Stimulated activated CD4-positive, alpha-beta T cell treated with anti-CD3 and anti-CD28 coated beads, Interleukin-1b, Interleukin-23, amount 100 ng/mL, for 24 hours (primary cell): ENCODE data around the gene PAX7.

Experiments used
- DNase-seq, 4 experiments: peaks; one replicate each; pipeline ENCODE4 v3.0.0-alpha.2; 2020; ENCODE audit warnings: low read depth in 4 of 4, low spot score in 1 of 4

PAX7 gene

DNA sequence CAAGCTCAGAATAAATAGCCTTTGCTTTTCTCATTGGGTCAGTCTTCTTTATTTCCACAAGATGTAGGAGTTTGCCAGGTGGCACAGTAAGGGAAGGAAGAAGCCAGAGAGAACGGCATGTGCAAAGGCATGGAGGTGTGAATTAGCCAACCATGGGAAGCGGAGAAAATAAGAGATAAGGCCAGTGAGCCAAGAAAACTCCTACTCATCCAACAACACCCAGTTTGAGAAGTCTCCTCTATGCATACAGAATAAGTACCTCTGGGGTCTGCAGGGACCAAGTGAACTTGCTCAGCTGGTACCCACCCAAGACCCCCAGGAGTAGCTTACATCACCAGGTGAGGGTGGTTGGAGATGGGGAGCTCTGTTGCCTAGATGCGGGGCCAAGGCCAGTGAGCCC is 162.1 kb downstream of the PAX7 start:
- DNase-seq, result no peak

DNA sequence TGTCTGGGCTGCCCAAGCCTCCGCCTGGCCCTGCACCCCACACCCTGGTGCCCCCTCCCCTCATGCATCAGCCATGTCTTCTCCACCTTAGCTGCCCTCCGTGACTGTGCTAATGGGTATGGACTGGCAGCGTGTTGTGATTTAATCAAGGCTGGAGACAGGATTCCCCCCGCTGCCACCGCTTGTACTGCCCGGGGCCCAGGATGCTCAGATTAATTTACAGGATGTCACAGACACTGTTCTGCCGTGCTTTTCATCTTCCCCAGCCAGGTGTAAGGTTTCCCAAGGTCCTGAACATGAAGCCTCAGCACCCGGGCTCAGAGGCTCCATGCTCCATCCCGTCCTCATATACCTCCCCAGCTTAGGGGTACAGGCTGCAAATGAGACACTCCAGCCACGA is 162.5 kb downstream of the PAX7 start:
- DNase-seq, result no peak

DNA sequence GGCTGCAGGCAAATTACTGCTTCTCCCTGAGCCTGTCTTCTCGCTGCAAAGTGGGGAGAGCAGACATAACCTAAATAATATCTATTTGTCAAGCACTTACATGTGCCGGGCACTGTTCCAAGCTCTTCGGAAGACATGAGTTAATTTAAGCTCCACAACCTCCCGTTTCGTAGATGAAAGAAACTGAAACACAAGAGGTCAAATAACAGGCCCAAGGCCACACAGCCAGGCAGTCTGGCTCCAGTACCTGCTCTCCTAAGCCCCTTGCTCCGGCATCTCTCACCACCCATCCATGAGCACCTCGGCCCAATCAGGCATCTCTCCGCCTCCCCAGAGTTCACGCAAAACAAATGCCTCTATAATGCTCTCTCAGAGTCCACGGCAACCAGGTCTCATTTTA is 163.4 kb downstream of the PAX7 start:
- no peak for DNase-seq

DNA sequence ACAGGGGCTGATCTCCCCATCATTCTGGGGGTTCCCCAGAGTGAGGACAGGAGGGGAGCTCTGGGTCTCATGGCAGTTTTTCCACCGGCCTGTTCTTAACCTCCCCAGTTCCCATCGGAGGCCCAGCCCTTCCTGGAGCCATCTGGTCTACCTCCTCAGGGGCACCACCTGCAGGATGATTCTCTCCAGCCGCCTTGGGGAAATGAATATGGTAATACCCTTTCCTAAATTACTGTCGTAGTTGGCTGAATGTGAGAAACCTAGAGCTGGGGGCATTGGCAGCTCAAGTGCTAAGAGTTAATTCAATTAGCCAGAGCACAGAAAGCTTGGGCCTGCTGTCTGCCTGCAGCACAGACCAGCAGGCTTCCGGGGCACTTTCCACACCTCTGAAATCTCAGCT is 163.9 kb downstream of the PAX7 start:
- no peak for DNase-seq

DNA sequence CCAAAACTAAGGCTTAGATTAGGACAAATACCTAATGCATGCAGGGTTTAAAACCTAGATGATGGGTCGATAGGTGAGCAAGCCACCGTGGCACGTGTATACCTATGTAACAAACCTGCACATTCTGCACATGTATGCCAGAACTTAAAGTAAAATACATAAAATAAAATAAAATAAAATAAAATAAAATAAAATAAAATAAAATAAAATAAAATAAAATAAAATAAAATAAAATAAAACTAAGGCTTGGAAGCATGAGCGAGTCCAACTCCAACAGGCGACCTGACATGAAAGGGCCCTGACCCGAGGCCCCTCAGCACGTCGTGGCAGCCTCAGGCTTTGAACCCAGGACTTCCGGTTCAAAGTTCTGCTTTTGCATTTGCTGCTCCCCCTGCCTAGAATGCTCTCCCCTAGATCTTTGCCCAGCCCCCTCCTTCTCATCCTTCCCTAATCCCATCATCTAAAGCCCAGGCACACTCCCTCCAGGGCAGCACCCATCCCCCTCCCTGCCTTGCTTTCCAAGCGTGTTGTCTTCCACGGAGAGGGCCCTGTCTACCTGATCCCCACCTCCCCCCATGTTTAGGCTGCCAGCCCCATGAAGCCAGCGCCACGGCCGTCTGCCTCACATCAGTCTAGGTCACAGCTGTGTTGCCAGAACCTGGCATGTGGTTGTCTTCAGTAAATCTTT is 164.5 kb downstream of the PAX7 start:
- no peak for DNase-seq

DNA sequence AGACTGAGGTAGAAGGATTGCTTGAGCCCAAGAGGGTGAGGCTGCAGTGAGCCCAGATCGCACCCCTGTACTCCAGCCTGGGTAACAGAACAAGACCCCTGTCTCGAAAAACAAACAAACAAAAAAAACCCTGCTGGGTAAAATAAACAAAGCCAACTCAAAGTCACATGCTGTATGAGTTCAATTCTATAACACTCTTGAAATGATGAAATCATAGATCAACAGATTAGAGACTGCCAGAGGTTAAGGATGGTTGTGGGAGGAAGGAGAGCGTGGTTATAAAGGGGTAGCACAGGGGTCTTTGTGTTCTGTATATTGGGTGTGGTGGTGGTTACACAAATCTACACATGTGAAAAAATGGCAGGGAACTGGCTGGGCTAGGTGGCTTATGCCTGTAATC is 166.3 kb downstream of the PAX7 start:
- DNase-seq, result no peak
